Measurements from ENCODE around the gene GNGT2.

GNGT2 gene

GRCh38 chr17:49217651-49218413, 7.5 kb upstream of the GNGT2 start:
- Histone ChIP-seq H3K9me3 (ENCODE audit: control insufficient read depth in 1 of 2, low read length in 2 of 2) (no peaks in the 10 kb centered on the region), H3K4me1 (ENCODE audit: control insufficient read depth in 1 of 2, insufficient read depth in 2 of 2, low read length in 2 of 2) (peaks cover 13 to 32% of the 10 kb centered on the region in 2 donors)

GRCh38 chr17:49216953-49217650, 6.7 kb upstream of the GNGT2 start:
- peaks cover 3% of the 10 kb centered on the region for H3K27me3 ChIP-seq (ENCODE audit: low read depth, low read length)
- no peak overlapping the region for H3K4me3 ChIP-seq (ENCODE audit: low read depth in 1 of 2, low read length in 2 of 2)
- H3K9me3 ChIP-seq (ENCODE audit: control insufficient read depth in 1 of 2, low read length in 2 of 2) = no peaks in the 10 kb centered on the region
- no peaks in the 10 kb centered on the region for H3K36me3 ChIP-seq (ENCODE audit: control insufficient read depth in 1 of 2, insufficient read depth in 2 of 2, low read length in 2 of 2)
- H3K4me1 ChIP-seq (ENCODE audit: control insufficient read depth in 1 of 2, insufficient read depth in 2 of 2, low read length in 2 of 2) = peaks cover 13 to 32% of the 10 kb centered on the region in 2 donors
- H3K27ac ChIP-seq (ENCODE audit: low read length) = no peak overlapping the region

More at GRCh38 chr17:49217651-49218413, 7.5 kb upstream of the GNGT2 start:
- H3K27ac ChIP-seq (ENCODE audit: low read length) = peak overlapping the region; percentile 16
- no peak overlapping the region for H3K4me3 ChIP-seq (ENCODE audit: low read depth in 1 of 2, low read length in 2 of 2)
- H3K27me3 ChIP-seq (ENCODE audit: low read depth, low read length) = peaks cover 3% of the 10 kb centered on the region
- no peaks in the 10 kb centered on the region for H3K36me3 ChIP-seq (ENCODE audit: control insufficient read depth in 1 of 2, insufficient read depth in 2 of 2, low read length in 2 of 2)

- no peaks in the 10 kb centered on the region for H3K36me3 ChIP-seq (ENCODE audit: control insufficient read depth in 1 of 2, insufficient read depth in 2 of 2, low read length in 2 of 2)
- H3K27me3 ChIP-seq (ENCODE audit: low read depth, low read length) = peaks cover 3% of the 10 kb centered on the region
- H3K4me1 ChIP-seq (ENCODE audit: control insufficient read depth in 1 of 2, insufficient read depth in 2 of 2, low read length in 2 of 2) = peaks cover 13 to 32% of the 10 kb centered on the region in 2 donors
- no peaks in the 10 kb centered on the region for H3K9me3 ChIP-seq (ENCODE audit: control insufficient read depth in 1 of 2, low read length in 2 of 2)
- no peak overlapping the region for H3K4me3 ChIP-seq (ENCODE audit: low read depth in 1 of 2, low read length in 2 of 2)
- no peak overlapping the region for H3K27ac ChIP-seq (ENCODE audit: low read length)
These were observed 6.1 kb upstream of the GNGT2 start for GRCh38 chr17:49216482-49216881.

- Histone ChIP-seq H3K4me3 (ENCODE audit: low read depth in 1 of 2, low read length in 2 of 2) (no peak overlapping the region), H3K27ac (ENCODE audit: low read length) (no peak overlapping the region), H3K4me1 (ENCODE audit: control insufficient read depth in 1 of 2, insufficient read depth in 2 of 2, low read length in 2 of 2) (peaks cover 13 to 35% of the 10 kb centered on the region in 2 donors), H3K9me3 (ENCODE audit: control insufficient read depth in 1 of 2, low read length in 2 of 2) (no peaks in the 10 kb centered on the region), H3K27me3 (ENCODE audit: low read depth, low read length) (no peaks in the 10 kb centered on the region), H3K36me3 (ENCODE audit: control insufficient read depth in 1 of 2, insufficient read depth in 2 of 2, low read length in 2 of 2) (no peaks in the 10 kb centered on the region)
These were observed 4.4 kb upstream of the GNGT2 start for GRCh38 chr17:49214676-49215360.

DNA sequence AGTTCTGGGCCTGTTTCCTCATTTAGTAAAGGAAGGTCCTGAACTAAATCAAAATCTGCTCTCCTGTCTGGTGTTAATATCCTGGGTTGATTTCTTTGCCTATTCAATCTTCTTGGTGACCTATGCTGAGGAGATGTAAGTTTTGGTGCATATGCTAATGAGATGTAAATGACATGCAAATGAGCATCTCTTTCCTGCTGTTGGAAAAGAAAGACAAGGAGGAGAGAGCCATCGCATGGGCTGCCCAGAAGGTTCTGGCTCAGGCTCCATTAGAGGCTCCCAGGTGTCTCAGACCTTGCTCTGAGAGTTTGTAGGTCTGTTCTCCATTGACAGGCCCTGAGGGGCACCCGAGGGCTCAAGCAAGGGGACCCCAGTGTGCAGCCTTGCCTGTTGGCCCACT, 3.5 kb upstream of the GNGT2 start:
- Histone ChIP-seq H3K4me3 (ENCODE audit: low read depth in 1 of 2, low read length in 2 of 2) (no peak overlapping the region), H3K27me3 (ENCODE audit: low read depth, low read length) (no peaks in the 10 kb centered on the region), H3K9me3 (ENCODE audit: control insufficient read depth in 1 of 2, low read length in 2 of 2) (no peaks in the 10 kb centered on the region), H3K4me1 (ENCODE audit: control insufficient read depth in 1 of 2, insufficient read depth in 2 of 2, low read length in 2 of 2) (peaks cover 13 to 27% of the 10 kb centered on the region in 2 donors), H3K36me3 (ENCODE audit: control insufficient read depth in 1 of 2, insufficient read depth in 2 of 2, low read length in 2 of 2) (no peaks in the 10 kb centered on the region), H3K27ac (ENCODE audit: low read length) (no peak overlapping the region)

DNA sequence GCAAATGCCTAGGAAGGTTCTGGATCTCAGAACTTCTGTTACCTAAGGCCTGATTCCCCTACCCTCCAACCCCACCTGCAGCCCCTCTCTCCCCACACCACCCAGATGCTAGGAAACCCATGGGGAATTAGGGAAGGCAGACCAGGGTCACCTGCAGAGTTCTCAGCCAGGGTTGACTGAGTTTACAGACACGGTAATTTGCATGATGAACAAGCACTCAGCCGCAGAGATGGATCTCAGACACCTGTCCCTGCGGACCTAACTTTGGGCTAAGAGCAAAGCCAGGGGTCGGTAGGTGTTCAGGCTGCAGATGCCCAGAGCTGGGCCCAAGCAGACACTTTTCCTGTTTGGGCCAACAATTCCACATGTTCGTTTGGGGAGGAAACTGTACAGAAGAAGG, 3.0 kb upstream of the GNGT2 start:
- H3K4me1 ChIP-seq (ENCODE audit: control insufficient read depth in 1 of 2, insufficient read depth in 2 of 2, low read length in 2 of 2) = peaks cover 13 to 27% of the 10 kb centered on the region in 2 donors
- H3K9me3 ChIP-seq (ENCODE audit: control insufficient read depth in 1 of 2, low read length in 2 of 2) = no peaks in the 10 kb centered on the region
- peak overlapping the region in 1 of 2 donors; percentile 11 for H3K4me3 ChIP-seq (ENCODE audit: low read depth in 1 of 2, low read length in 2 of 2)
- H3K27ac ChIP-seq (ENCODE audit: low read length) = no peak overlapping the region
- H3K27me3 ChIP-seq (ENCODE audit: low read depth, low read length) = no peaks in the 10 kb centered on the region
- H3K36me3 ChIP-seq (ENCODE audit: control insufficient read depth in 1 of 2, insufficient read depth in 2 of 2, low read length in 2 of 2) = no peaks in the 10 kb centered on the region

- H3K27me3 ChIP-seq (ENCODE audit: low read depth, low read length) = no peaks in the 10 kb centered on the region
- H3K9me3 ChIP-seq (ENCODE audit: control insufficient read depth in 1 of 2, low read length in 2 of 2) = no peaks in the 10 kb centered on the region
- H3K36me3 ChIP-seq (ENCODE audit: control insufficient read depth in 1 of 2, insufficient read depth in 2 of 2, low read length in 2 of 2) = no peaks in the 10 kb centered on the region
- H3K27ac ChIP-seq (ENCODE audit: low read length) = peak overlapping the region; percentile 60
- H3K4me1 ChIP-seq (ENCODE audit: control insufficient read depth in 1 of 2, insufficient read depth in 2 of 2, low read length in 2 of 2) = peaks cover 0 to 8% of the 10 kb centered on the region in 2 donors
- no peak overlapping the region for H3K4me3 ChIP-seq (ENCODE audit: low read depth in 1 of 2, low read length in 2 of 2)
These were observed 1.3 kb downstream of the GNGT2 start for GRCh38 chr17:49209061-49209571.

GRCh38 chr17:49204516-49204915, 5.9 kb downstream of the GNGT2 start:
- Histone ChIP-seq H3K27ac (ENCODE audit: low read length) (no peak overlapping the region), H3K9me3 (ENCODE audit: control insufficient read depth in 1 of 2, low read length in 2 of 2) (no peaks in the 10 kb centered on the region), H3K36me3 (ENCODE audit: control insufficient read depth in 1 of 2, insufficient read depth in 2 of 2, low read length in 2 of 2) (no peaks in the 10 kb centered on the region), H3K27me3 (ENCODE audit: low read depth, low read length) (no peaks in the 10 kb centered on the region), H3K4me3 (ENCODE audit: low read depth in 1 of 2, low read length in 2 of 2) (no peak overlapping the region), H3K4me1 (ENCODE audit: control insufficient read depth in 1 of 2, insufficient read depth in 2 of 2, low read length in 2 of 2) (no peaks in the 10 kb centered on the region)

GRCh38 chr17:49203796-49204195, 6.6 kb downstream of the GNGT2 start:
- H3K36me3 ChIP-seq (ENCODE audit: control insufficient read depth in 1 of 2, insufficient read depth in 2 of 2, low read length in 2 of 2) = no peaks in the 10 kb centered on the region
- no peak overlapping the region for H3K4me3 ChIP-seq (ENCODE audit: low read depth in 1 of 2, low read length in 2 of 2)
- H3K4me1 ChIP-seq (ENCODE audit: control insufficient read depth in 1 of 2, insufficient read depth in 2 of 2, low read length in 2 of 2) = no peaks in the 10 kb centered on the region
- H3K27ac ChIP-seq (ENCODE audit: low read length) = no peak overlapping the region
- no peaks in the 10 kb centered on the region for H3K27me3 ChIP-seq (ENCODE audit: low read depth, low read length)
- H3K9me3 ChIP-seq (ENCODE audit: control insufficient read depth in 1 of 2, low read length in 2 of 2) = no peaks in the 10 kb centered on the region

DNA sequence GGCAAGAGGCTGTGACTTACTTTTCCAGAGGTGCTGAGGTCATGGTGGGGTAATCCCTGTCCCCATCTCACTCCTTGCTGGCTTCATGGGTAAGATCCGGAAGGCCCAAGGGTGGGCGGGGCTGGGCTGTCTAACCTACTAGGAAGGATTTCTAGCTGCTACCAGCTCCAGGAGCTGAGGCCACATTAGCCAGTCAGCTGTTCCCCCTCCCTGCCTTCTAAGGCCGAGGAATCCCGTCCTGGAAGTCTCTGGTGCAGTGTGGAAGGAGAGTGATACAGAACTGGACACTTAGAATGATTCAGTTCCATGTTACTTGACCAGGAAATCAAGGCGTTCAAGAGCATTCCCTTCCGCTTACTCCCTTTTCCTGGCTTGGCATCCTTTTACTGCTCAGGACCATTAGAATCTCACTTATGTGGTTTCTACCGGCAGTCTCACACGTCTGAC, 8.9 kb downstream of the GNGT2 start:
- Histone ChIP-seq H3K27me3 (ENCODE audit: low read depth, low read length) (no peaks in the 10 kb centered on the region), H3K9me3 (ENCODE audit: control insufficient read depth in 1 of 2, low read length in 2 of 2) (no peaks in the 10 kb centered on the region), H3K4me3 (ENCODE audit: low read depth in 1 of 2, low read length in 2 of 2) (no peak overlapping the region), H3K4me1 (ENCODE audit: control insufficient read depth in 1 of 2, insufficient read depth in 2 of 2, low read length in 2 of 2) (no peaks in the 10 kb centered on the region), H3K36me3 (ENCODE audit: control insufficient read depth in 1 of 2, insufficient read depth in 2 of 2, low read length in 2 of 2) (no peaks in the 10 kb centered on the region), H3K27ac (ENCODE audit: low read length) (no peak overlapping the region)

GRCh38 chr17:49200423-49201083, 9.8 kb downstream of the GNGT2 start:
- no peaks in the 10 kb centered on the region for H3K9me3 ChIP-seq (ENCODE audit: control insufficient read depth in 1 of 2, low read length in 2 of 2)
- no peaks in the 10 kb centered on the region for H3K36me3 ChIP-seq (ENCODE audit: control insufficient read depth in 1 of 2, insufficient read depth in 2 of 2, low read length in 2 of 2)
- no peaks in the 10 kb centered on the region for H3K27me3 ChIP-seq (ENCODE audit: low read depth, low read length)
- no peak overlapping the region for H3K4me3 ChIP-seq (ENCODE audit: low read depth in 1 of 2, low read length in 2 of 2)
- no peaks in the 10 kb centered on the region for H3K4me1 ChIP-seq (ENCODE audit: control insufficient read depth in 1 of 2, insufficient read depth in 2 of 2, low read length in 2 of 2)
- no peak overlapping the region for H3K27ac ChIP-seq (ENCODE audit: low read length)

All from muscle layer of duodenum (tissue), 2 donors.